HepG2 (cell line): ENCODE results near the gene MTX1. TPM values are rescaled to one million over a fixed set of nuclear protein-coding genes. Genes with fewer than 3 reads are reported as not detected.

Source experiments
- ATAC-seq: fragments of 200-7000 bp; cut with Tn5 transposase; 3 replicates; pipeline ENCODE4 v1.9.1; 2020; ENCODE audit warnings: mild to moderate bottlenecking, moderate library complexity
- BruUV-seq: library from RNA; stranded (reverse); fragments of 400-500 nt; replicated peaks from 2 replicates; lab custom pipeline; 2021; lab: Mats Ljungman, UMichigan
- CTCF ChIA-PET: fragments of 300-600 bp; formaldehyde crosslinking; extraction: SDS; loops from one replicate; lab custom pipeline; 2021; ENCODE audit warnings: low total read pairs, inconsistent platforms, low intra/inter-chr PET ratio; lab: Yijun Ruan, JAX
- POLR2A ChIA-PET: fragments of 350-600 bp; sonication (Branson Sonifier 250); formaldehyde crosslinking; loops from one replicate; lab custom pipeline; 2020; ENCODE audit warnings: antibody characterized with exemption, inconsistent platforms; lab: Yijun Ruan, JAX
- DNase-seq: peaks from one replicate; pipeline ENCODE4 v3.0.0-alpha.2; 2015; ENCODE audit warnings: low spot score
- FAIRE-seq: peaks from 3 replicates; lab custom pipeline; 2011; peaks lifted over from hg19 to GRCh38; lab: Jason Lieb, UNC
- H2AFZ ChIP-seq: one replicate; pipeline ENCODE4 v1.6.1; 2011; ENCODE audit warnings: low read length, inconsistent platforms
- H3K27ac ChIP-seq: fragments of 300-600 bp; 3 replicates; pipeline ENCODE4 v1.8.0; 2011; ENCODE audit warnings: mixed run types, mild to moderate bottlenecking, mixed read lengths, low read length, inconsistent platforms; ENCODE audit not compliant: insufficient read depth; ENCODE audit errors: extremely low read length
- H3K27me3 ChIP-seq, 2 experiments: fragments of 200-600 bp in 1 of 2; 2 replicates in 1 of 2; 3 replicates in 1 of 2; pipeline versions ENCODE4 v1.6.0 to v1.8.0; 2011; ENCODE audit warnings: low read length in 2 of 2, mild to moderate bottlenecking in 2 of 2, moderate library complexity in 2 of 2, inconsistent platforms in 1 of 2; ENCODE audit not compliant: insufficient read depth in 2 of 2, control insufficient read depth in 1 of 2
- H3K36me3 ChIP-seq, 2 experiments: fragments of 200-600 bp in 1 of 2; replicated peaks in 1 of 2; 2 replicates in 1 of 2; 3 replicates in 1 of 2; pipeline versions ENCODE4 v1.5.1 to v1.8.0; 2011; ENCODE audit warnings: low read length in 2 of 2, inconsistent platforms in 1 of 2; ENCODE audit not compliant: insufficient read depth in 2 of 2, control insufficient read depth in 1 of 2
- H3K4me1 ChIP-seq: 2 replicates; pipeline ENCODE4 v1.5.1; 2012; ENCODE audit warnings: low read length, inconsistent platforms; ENCODE audit not compliant: insufficient read depth
- H3K4me2 ChIP-seq: 2 replicates; pipeline ENCODE4 v1.6.0; 2011; ENCODE audit warnings: low read depth, low read length, inconsistent platforms
- H3K4me3 ChIP-seq, 3 experiments: fragments of 200-600 bp in 1 of 3; sonication (generic), shearing (Covaris generic) in 1 of 3; replicated peaks in 1 of 3; 2 replicates each; pipeline ENCODE4 v1.5.1; 2011 to 2016; ENCODE audit warnings: low read length in 3 of 3, inconsistent platforms in 2 of 3, low read depth in 2 of 3, mild to moderate bottlenecking in 2 of 3, control low read depth in 1 of 3, mixed read lengths in 1 of 3; ENCODE audit not compliant: insufficient read depth in 1 of 3
- H3K79me2 ChIP-seq: one replicate; pipeline ENCODE4 v1.6.1; 2011; ENCODE audit warnings: low read length, inconsistent platforms; ENCODE audit not compliant: insufficient read depth
- H3K9ac ChIP-seq: 2 replicates; pipeline ENCODE4 v1.6.0; 2011; ENCODE audit warnings: mild to moderate bottlenecking, low read depth, low read length, inconsistent platforms; ENCODE audit not compliant: insufficient read depth
- H3K9me3 ChIP-seq: 2 replicates; pipeline ENCODE4 v1.5.1; 2012; ENCODE audit warnings: mild to moderate bottlenecking, low read length
- H4K20me1 ChIP-seq: 2 replicates; pipeline ENCODE4 v1.6.0; 2011; ENCODE audit warnings: inconsistent platforms, mild to moderate bottlenecking, low read length, moderate library complexity; ENCODE audit not compliant: insufficient read depth
- ADNP ChIP-seq: sonication (generic); formaldehyde crosslinking; IDR thresholded peaks from 2 replicates; pipeline ENCODE4 v1.4.0; 2020; ENCODE audit warnings: missing genetic modification reagents
- ARID2 ChIP-seq: sonication (generic); formaldehyde crosslinking; IDR thresholded peaks from 2 replicates; pipeline ENCODE4 v1.8.1; 2022; ENCODE audit warnings: mild to moderate bottlenecking, missing genetic modification reagents, borderline replicate concordance
- CREB1 ChIP-seq, 2 experiments: fragments of 450-650 bp in 1 of 2; IDR thresholded peaks; 2 replicates each; pipeline ENCODE4 v1.6.1; 2016 to 2017; ENCODE audit warnings: control low read depth in 1 of 2, mild to moderate bottlenecking in 1 of 2, missing compliant biosample characterization in 1 of 2, missing genetic modification characterization in 1 of 2
- EEA1 ChIP-seq: sonication (generic); formaldehyde crosslinking; IDR thresholded peaks from 2 replicates; pipeline ENCODE4 v1.5.1; 2020; ENCODE audit warnings: mild to moderate bottlenecking, missing genetic modification reagents, borderline replicate concordance
- EHMT2 ChIP-seq: fragments of 200-600 bp; sonication (generic); IDR thresholded peaks from 2 replicates; pipeline ENCODE4 v1.7.0; 2017; ENCODE audit warnings: antibody characterized with exemption, low read depth, low read length, borderline replicate concordance
- HMGA1 ChIP-seq: sonication (generic); formaldehyde crosslinking; conservative IDR thresholded peaks from 2 replicates; pipeline ENCODE4 v1.4.0; 2020; ENCODE audit warnings: missing genetic modification reagents
- NFYC ChIP-seq: IDR thresholded peaks from 2 replicates; pipeline ENCODE4 v1.6.1; 2016; ENCODE audit warnings: missing genetic modification reagents, missing compliant biosample characterization
- SIX1 ChIP-seq: sonication (generic); formaldehyde crosslinking; IDR thresholded peaks from 2 replicates; pipeline ENCODE4 v1.4.0; 2020; ENCODE audit warnings: missing genetic modification reagents, borderline replicate concordance
- SMAD9 ChIP-seq: sonication (generic); formaldehyde crosslinking; IDR thresholded peaks from 2 replicates; pipeline ENCODE4 v1.5.1; 2020; ENCODE audit warnings: mild to moderate bottlenecking, missing genetic modification reagents
- TOE1 ChIP-seq: sonication (generic); formaldehyde crosslinking; IDR thresholded peaks from 2 replicates; pipeline ENCODE4 v1.4.0; 2020; ENCODE audit warnings: mild to moderate bottlenecking, missing genetic modification reagents
- ZC3H13 ChIP-seq: sonication (generic); formaldehyde crosslinking; IDR thresholded peaks from 2 replicates; pipeline ENCODE4 v1.8.1; 2023; ENCODE audit warnings: mild to moderate bottlenecking, missing genetic modification reagents, moderate library complexity
- ZFP37 ChIP-seq: sonication (generic); formaldehyde crosslinking; IDR thresholded peaks from 2 replicates; pipeline ENCODE4 v1.4.0; 2020; ENCODE audit warnings: missing genetic modification reagents, borderline replicate concordance
- ZNF12 ChIP-seq: sonication (generic); formaldehyde crosslinking; IDR thresholded peaks from 2 replicates; pipeline ENCODE4 v1.5.0; 2020; ENCODE audit warnings: missing genetic modification reagents
- ZNF225 ChIP-seq: sonication (generic); formaldehyde crosslinking; IDR thresholded peaks from 2 replicates; pipeline ENCODE4 v1.4.0; 2020; ENCODE audit warnings: mild to moderate bottlenecking, missing genetic modification reagents
- ZNF335 ChIP-seq: sonication (generic); formaldehyde crosslinking; IDR thresholded peaks from 2 replicates; pipeline ENCODE4 v1.4.0; 2020; ENCODE audit warnings: missing genetic modification reagents
- ZNF574 ChIP-seq: sonication (generic); formaldehyde crosslinking; IDR thresholded peaks from 2 replicates; pipeline ENCODE4 v1.4.0; 2020; ENCODE audit warnings: missing genetic modification reagents
- WGBS: methylation state at CpG from one replicate; pipeline ENCODE4 v1.1.6; 2017; ENCODE audit warnings: low lambda C conversion rate; 5-methylcytosine and 5-hydroxymethylcytosine counted together
- in situ Hi-C: cut with HindIII; loops from 2 replicates; pipeline ENCODE4 v1.10.0; 2017; ENCODE audit warnings: low pct_unique_long_range_greater_than_20kb; ENCODE audit not compliant: extremely low pct_ligation_motif_present
- intact Hi-C: fragments of 100-400 bp; cut with micrococcal nuclease; formaldehyde crosslinking; loops from one replicate; pipeline ENCODE4 v1.10.0; 2022; ENCODE audit not compliant: unreplicated experiment
- polyA plus RNA-seq, 8 experiments: library from polyadenylated mRNA; depleted of rRNA in 3 of 8; stranded (reverse) in 7 of 8; unstranded in 1 of 8; fragments of >200 nt; fragmentation: Illumina TruSeq in 4 of 8; extraction: Trizol in 4 of 8; gene quantifications; 2 replicates each; pipeline versions ENCODE4 v1.2.1 to v1.2.3, GENCODE V29; 2011 to 2016; ENCODE audit warnings: low read depth in 4 of 8, missing spikeins in 1 of 8, mixed read lengths in 1 of 8; ENCODE audit not compliant: insufficient read depth in 1 of 8
- total RNA-seq, 5 experiments: library from RNA; depleted of rRNA; stranded (reverse); fragments of >200 nt; fragmentation: Illumina TruSeq; extraction: Trizol; gene quantifications; 2 replicates each; pipeline ENCODE4 v1.2.3, GENCODE V29; 2016; ENCODE audit warnings: low read depth in 1 of 5
- TF ChIP-seq, protein P1 (sequence below): sonication (generic); formaldehyde crosslinking; IDR thresholded peaks from 2 replicates; pipeline ENCODE4 v1.5.0; 2020; ENCODE audit warnings: mild to moderate bottlenecking, missing genetic modification reagents
- TF ChIP-seq, protein P2 (sequence below): sonication (generic); formaldehyde crosslinking; IDR thresholded peaks from 2 replicates; pipeline ENCODE4 v1.4.0; 2020; ENCODE audit warnings: missing genetic modification reagents

MTX1 gene
- total and polyA plus RNA-seq, 2 of the 13 experiments (the other 11 are each of a cell fraction or from before 2014, with no cell fraction given), result 64.5 to 72.6 TPM

GRCh38 chr1:155170806-155171205 is 37.7 kb upstream of the MTX1 start:
- FAIRE-seq (no peak), ATAC-seq (no peak), DNase-seq (no peak)
- Histone ChIP-seq H2AFZ (no peak overlapping the region), H3K27ac (no peak overlapping the region), H3K4me1 (peaks cover 40% of the 10 kb centered on the region), H3K4me2 (no peak overlapping the region), H3K36me3 (peaks cover 0 to 12% of the 10 kb centered on the region in 2 experiments; a peak in 2 of 5 replicates), H3K79me2 (peaks cover 10% of the 10 kb centered on the region), H3K27me3 (0 out of 5 replicates have a peak, but pooled peaks cover 0 to 4% of the 10 kb centered on the region in 2 experiments), H3K9me3 (no peaks in the 10 kb centered on the region), H4K20me1 (no peaks in the 10 kb centered on the region), H3K4me3 (no peak overlapping the region), H3K9ac (no peak overlapping the region)
- in situ Hi-C loops, result no loop called here
- BruUV-seq, result no TSS peak
- CTCF ChIA-PET, result no interaction called here
- intact Hi-C loops, result no loop called here
- 95% methylated on average over 7 of the region's 7 CpGs for WGBS
- POLR2A ChIA-PET, result interaction anchor here (5.9 kb wide), 1 partner anchor 44 kb away, joined by 56 read pairs; the partner anchor contains the start of gene EFNA1
- TF ChIP-seq ZNF225 (CRISPR knock-in tag) (no peak), NFYC (CRISPR knock-in tag) (no peak), HMGA1 (CRISPR knock-in tag) (no peak), EHMT2 (no peak), EEA1 (CRISPR knock-in tag) (no peak), CREB1 (IDR thresholded peaks at IDR 0.05) (no peak), CREB1 (CRISPR knock-in tag; IDR thresholded peaks at IDR 0.05) (no peak), ZNF574 (CRISPR knock-in tag) (no peak), ZFP37 (no peak), SIX1 (CRISPR knock-in tag) (no peak), ZC3H13 (CRISPR knock-in tag) (no peak), ZNF12 (CRISPR knock-in tag) (no peak), ADNP (CRISPR knock-in tag) (no peak), ARID2 (CRISPR knock-in tag) (no peak), ZNF335 (CRISPR knock-in tag) (no peak), SMAD9 (CRISPR knock-in tag) (no peak), TOE1 (CRISPR knock-in tag) (no peak)
- TF ChIP-seq, protein P1, sequence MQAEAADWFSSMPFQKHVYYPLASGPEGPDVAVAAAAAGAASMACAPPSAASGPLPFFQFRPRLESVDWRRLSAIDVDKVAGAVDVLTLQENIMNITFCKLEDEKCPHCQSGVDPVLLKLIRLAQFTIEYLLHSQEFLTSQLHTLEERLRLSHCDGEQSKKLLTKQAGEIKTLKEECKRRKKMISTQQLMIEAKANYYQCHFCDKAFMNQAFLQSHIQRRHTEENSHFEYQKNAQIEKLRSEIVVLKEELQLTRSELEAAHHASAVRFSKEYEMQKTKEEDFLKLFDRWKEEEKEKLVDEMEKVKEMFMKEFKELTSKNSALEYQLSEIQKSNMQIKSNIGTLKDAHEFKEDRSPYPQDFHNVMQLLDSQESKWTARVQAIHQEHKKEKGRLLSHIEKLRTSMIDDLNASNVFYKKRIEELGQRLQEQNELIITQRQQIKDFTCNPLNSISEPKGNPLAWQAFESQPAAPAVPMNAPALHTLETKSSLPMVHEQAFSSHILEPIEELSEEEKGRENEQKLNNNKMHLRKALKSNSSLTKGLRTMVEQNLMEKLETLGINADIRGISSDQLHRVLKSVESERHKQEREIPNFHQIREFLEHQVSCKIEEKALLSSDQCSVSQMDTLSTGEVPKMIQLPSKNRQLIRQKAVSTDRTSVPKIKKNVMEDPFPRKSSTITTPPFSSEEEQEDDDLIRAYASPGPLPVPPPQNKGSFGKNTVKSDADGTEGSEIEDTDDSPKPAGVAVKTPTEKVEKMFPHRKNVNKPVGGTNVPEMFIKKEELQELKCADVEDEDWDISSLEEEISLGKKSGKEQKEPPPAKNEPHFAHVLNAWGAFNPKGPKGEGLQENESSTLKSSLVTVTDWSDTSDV (CRISPR knock-in tag), result no peak
- TF ChIP-seq, protein P2, sequence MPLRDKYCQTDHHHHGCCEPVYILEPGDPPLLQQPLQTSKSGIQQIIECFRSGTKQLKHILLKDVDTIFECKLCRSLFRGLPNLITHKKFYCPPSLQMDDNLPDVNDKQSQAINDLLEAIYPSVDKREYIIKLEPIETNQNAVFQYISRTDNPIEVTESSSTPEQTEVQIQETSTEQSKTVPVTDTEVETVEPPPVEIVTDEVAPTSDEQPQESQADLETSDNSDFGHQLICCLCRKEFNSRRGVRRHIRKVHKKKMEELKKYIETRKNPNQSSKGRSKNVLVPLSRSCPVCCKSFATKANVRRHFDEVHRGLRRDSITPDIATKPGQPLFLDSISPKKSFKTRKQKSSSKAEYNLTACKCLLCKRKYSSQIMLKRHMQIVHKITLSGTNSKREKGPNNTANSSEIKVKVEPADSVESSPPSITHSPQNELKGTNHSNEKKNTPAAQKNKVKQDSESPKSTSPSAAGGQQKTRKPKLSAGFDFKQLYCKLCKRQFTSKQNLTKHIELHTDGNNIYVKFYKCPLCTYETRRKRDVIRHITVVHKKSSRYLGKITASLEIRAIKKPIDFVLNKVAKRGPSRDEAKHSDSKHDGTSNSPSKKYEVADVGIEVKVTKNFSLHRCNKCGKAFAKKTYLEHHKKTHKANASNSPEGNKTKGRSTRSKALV (CRISPR knock-in tag), result no peak
